ENCODE measurements around the gene BACH2.
"Not testable (repeated sequence)": the region's sequence is repeated elsewhere in the genome, so short reads cannot be mapped to it uniquely, and the experiment has no call there.

Gene BACH2

GRCh38 chr6:90168693-90169131, 127.9 kb downstream of the BACH2 start:
- peak; percentile 61 for DNase-seq (ENCODE audit: low read depth)
- no peak for TF ChIP-seq CTCF (conservative IDR thresholded peaks at IDR 0.05; ENCODE audit: low read depth, low read length)
- H3K4me3 ChIP-seq (ENCODE audit: low read depth, low read length), result no peak overlapping the region

GRCh38 chr6:90167514-90168379, 128.9 kb downstream of the BACH2 start:
- no peak for DNase-seq (ENCODE audit: low read depth)
- no peak overlapping the region for H3K4me3 ChIP-seq (ENCODE audit: low read depth, low read length)
- no peak for TF ChIP-seq CTCF (conservative IDR thresholded peaks at IDR 0.05; ENCODE audit: low read depth, low read length)

GRCh38 chr6:90166155-90166924, 130.3 kb downstream of the BACH2 start:
- DNase-seq (ENCODE audit: low read depth); H3K4me3 ChIP-seq (ENCODE audit: low read depth, low read length): not testable (repeated sequence)

- no peak overlapping the region for H3K4me3 ChIP-seq (ENCODE audit: low read depth, low read length)
- TF ChIP-seq CTCF (conservative IDR thresholded peaks at IDR 0.05; ENCODE audit: low read depth, low read length), result no peak
- DNase-seq (ENCODE audit: low read depth), result peak; percentile 33
These were observed 133.8 kb downstream of the BACH2 start for GRCh38 chr6:90162648-90163387.

GRCh38 chr6:90160013-90160412, 136.6 kb downstream of the BACH2 start:
- no peak overlapping the region for H3K4me3 ChIP-seq (ENCODE audit: low read depth, low read length)
- no peak for DNase-seq (ENCODE audit: low read depth)
- no peak for TF ChIP-seq CTCF (conservative IDR thresholded peaks at IDR 0.05; ENCODE audit: low read depth, low read length)

GRCh38 chr6:90159452-90159851, 137.2 kb downstream of the BACH2 start:
- TF ChIP-seq CTCF (conservative IDR thresholded peaks at IDR 0.05; ENCODE audit: low read depth, low read length), result no peak
- DNase-seq (ENCODE audit: low read depth), result no peak
- H3K4me3 ChIP-seq (ENCODE audit: low read depth, low read length), result no peak overlapping the region

GRCh38 chr6:90158936-90159335, 137.7 kb downstream of the BACH2 start:
- DNase-seq (ENCODE audit: low read depth), result no peak
- H3K4me3 ChIP-seq (ENCODE audit: low read depth, low read length), result no peak overlapping the region
- no peak for TF ChIP-seq CTCF (conservative IDR thresholded peaks at IDR 0.05; ENCODE audit: low read depth, low read length)
